Tibial artery (tissue), 4 donors: Measurements from ENCODE around the gene THSD4.
"Not testable (repeated sequence)": the region's sequence is repeated elsewhere in the genome, so short reads cannot be mapped to it uniquely, and the experiment has no call there.

Experiments
- DNase-seq, 2 donors: peaks; one replicate each; pipeline ENCODE4 v3.0.0-alpha.2; 2019
- H3K27ac ChIP-seq, 2 donors: fragments of 200-600 bp; sonication (generic) in 1 of 2; 1 replicate in 1 of 2; 2 replicates in 1 of 2; pipeline ENCODE4 v1.5.1; 2018 to 2019; ENCODE audit warnings: mild to moderate bottlenecking in 1 of 2
- H3K27me3 ChIP-seq, 2 donors: fragments of 200-600 bp; sonication (generic) in 1 of 2; one replicate each; pipeline versions ENCODE4 v1.5.1 to v1.6.0; 2016 to 2019
- H3K36me3 ChIP-seq, 3 donors: fragments of 200-600 bp; sonication (generic) in 2 of 3; one replicate each; pipeline ENCODE4 v1.5.1; 2016 to 2019; ENCODE audit warnings: mild to moderate bottlenecking in 2 of 3
- H3K4me1 ChIP-seq, 4 donors: fragments of 200-600 bp; sonication (generic) in 2 of 4; 1 replicate in 3 of 4; 2 replicates in 1 of 4; pipeline ENCODE4 v1.5.1; 2016 to 2019
- H3K4me3 ChIP-seq, 2 donors: fragments of 200-600 bp; sonication (generic) in 1 of 2; 1 replicate in 1 of 2; 2 replicates in 1 of 2; pipeline ENCODE4 v1.5.1; 2018 to 2019; ENCODE audit warnings: mild to moderate bottlenecking in 2 of 2
- H3K9me3 ChIP-seq, 3 donors: fragments of 200-600 bp; sonication (generic) in 1 of 3; one replicate each; pipeline ENCODE4 v1.5.1; 2016 to 2019
- CTCF ChIP-seq, 2 experiments: fragments of 200-600 bp in 1 of 2; fragments of 450-650 bp in 1 of 2; IDR thresholded peaks; one replicate each; pipeline ENCODE4 v1.5.1; 2017 to 2019; ENCODE audit warnings: antibody characterized with exemption in 2 of 2, mild to moderate bottlenecking in 1 of 2, moderate library complexity in 1 of 2
- intact Hi-C: fragments of 100-400 bp; cut with DNase I; formaldehyde crosslinking; loops from one replicate; pipeline ENCODE4 v1.15.0; 2023; ENCODE audit warnings: low total_unique reads

The THSD4 gene

DNA sequence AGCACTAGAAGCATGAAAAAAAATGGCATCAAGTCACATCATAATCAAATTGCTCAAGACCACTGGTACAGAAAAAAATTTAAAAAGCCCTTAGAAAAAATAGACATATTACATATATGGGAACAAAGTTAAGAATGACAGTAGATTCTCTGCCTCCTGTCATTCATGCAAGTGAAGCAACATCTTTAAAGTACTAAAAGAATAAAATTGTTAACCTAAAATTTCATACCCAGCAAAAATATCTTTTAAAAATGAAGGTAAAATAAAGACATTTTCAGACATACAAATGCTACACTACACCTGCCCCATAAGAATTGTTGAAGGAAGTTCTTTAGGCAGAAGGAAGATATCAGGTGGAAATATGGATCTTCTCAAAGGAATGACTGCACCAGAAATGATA lies 55.9 kb downstream of the THSD4 start:
- H3K27ac ChIP-seq, result no peak overlapping the region
- H3K27me3 ChIP-seq, result no peaks in the 10 kb centered on the region
- intact Hi-C loops, result no loop called here
- no peaks in the 10 kb centered on the region for H3K36me3 ChIP-seq
- no peaks in the 10 kb centered on the region for H3K4me1 ChIP-seq
- H3K4me3 ChIP-seq, result no peak overlapping the region
- no peak for TF ChIP-seq CTCF (IDR thresholded peaks at IDR 0.05)
- H3K9me3 ChIP-seq, result peaks cover 0 to 3% (median 0%) of the 10 kb centered on the region in 3 donors
- DNase-seq, result no peak

GRCh38 chr15:71174360-71174759 lies 59.1 kb downstream of the THSD4 start:
- H3K9me3 ChIP-seq, result not testable (repeated sequence)

DNA sequence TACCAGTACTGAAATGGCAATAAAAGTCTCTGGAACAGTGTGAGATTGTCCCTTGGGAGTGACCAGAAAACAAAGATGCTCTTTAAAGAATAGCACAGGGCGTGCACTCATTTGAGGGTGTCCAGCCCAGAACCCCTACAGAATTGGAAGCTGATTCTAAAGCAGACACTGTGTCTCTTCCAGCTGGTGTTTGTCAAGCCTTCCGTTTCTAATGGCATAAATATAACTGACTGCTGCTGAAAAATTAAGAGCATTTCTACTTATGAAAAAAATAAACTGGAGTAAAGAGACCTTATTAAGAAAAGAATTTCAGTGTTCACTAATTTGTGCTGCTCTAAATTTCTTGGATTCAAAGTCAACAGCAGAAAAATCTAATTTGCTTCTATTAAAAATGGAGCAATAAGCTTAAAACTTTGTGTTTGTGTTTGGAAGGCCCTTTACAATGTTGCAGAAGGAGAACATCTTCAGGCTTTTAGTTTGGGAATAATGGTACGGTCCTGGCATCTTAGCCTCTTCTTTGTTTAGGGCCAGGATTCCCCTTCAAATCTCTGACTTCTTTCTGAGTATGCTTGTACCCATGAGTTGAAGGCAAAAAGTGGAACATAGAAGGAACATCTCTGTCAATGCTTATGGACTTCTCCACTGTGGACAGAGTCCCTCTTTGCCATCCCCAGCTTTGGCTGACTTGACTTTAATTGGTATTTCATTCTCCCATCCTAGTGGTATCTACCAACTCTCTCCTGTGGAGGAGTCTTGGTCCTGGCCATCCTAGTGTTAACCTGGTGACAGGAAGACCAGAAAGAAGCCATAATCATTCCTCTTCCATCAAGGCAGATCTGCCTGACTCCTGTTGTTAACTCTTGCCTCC lies 65.9 kb downstream of the THSD4 start:
- Histone ChIP-seq H3K27ac (no peak overlapping the region), H3K27me3 (no peaks in the 10 kb centered on the region), H3K9me3 (no peaks in the 10 kb centered on the region), H3K4me1 (peaks cover 0 to 8% (median 2%) of the 10 kb centered on the region in 4 donors), H3K4me3 (no peak overlapping the region), H3K36me3 (no peaks in the 10 kb centered on the region)
- intact Hi-C loops, result loop anchor here (5.0 kb wide), 1 partner anchor 259 kb away; no protein-coding TSS in a partner anchor
- no peak for TF ChIP-seq CTCF (IDR thresholded peaks at IDR 0.05)
- no peak for DNase-seq

More at GRCh38 chr15:71174360-71174759, 59.1 kb downstream of the THSD4 start:
- H3K4me1 ChIP-seq, H3K27me3 ChIP-seq, DNase-seq, H3K36me3 ChIP-seq, H3K4me3 ChIP-seq, H3K27ac ChIP-seq, intact Hi-C loops: not testable (repeated sequence)

DNA sequence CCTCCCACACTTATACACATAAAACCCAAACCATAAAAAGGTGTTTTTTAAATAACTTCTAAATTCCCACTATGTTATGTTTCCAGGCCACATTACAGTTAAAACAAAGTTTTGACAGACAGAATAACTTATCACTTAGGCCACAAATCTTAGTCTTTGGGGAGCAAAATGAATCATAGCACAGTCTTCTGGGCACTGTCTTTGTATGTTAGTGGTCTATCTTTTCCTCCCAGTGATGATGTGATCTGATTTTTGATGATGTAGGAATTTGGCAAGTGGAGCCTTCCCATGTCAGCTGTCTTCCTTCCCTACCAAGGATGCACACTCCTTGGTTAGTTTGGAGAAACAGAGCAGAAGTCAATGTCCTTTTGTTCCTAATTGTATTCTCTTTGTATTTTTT lies 67.3 kb downstream of the THSD4 start:
- intact Hi-C loops, result loop anchor here (5.0 kb wide), 1 partner anchor 260 kb away; no protein-coding TSS in a partner anchor
- Histone ChIP-seq H3K9me3 (no peaks in the 10 kb centered on the region), H3K36me3 (no peaks in the 10 kb centered on the region), H3K27ac (no peak overlapping the region), H3K27me3 (no peaks in the 10 kb centered on the region), H3K4me3 (no peak overlapping the region), H3K4me1 (peaks cover 0 to 8% (median 2%) of the 10 kb centered on the region in 4 donors)
- DNase-seq, result no peak
- TF ChIP-seq CTCF (IDR thresholded peaks at IDR 0.05), result no peak

DNA sequence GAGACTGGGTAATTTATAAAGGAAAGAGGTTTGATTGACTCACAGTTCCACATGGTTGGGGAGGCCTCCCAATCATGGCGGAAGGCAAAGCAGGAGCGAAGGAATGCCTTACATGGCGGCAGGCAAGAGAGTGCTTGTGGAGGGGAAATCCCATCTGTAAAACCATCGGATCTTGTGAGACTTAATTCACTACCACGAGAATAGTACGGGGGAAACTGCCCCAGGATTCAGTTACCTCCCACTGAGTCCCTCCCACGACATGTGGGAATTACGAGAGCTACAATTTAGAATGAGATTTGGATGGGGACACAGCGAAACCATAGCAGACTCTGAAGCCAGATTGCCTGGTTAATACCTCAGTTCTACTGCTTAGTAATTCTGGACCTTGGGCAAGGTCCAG lies 67.8 kb downstream of the THSD4 start:
- Histone ChIP-seq H3K27ac (no peak overlapping the region), H3K4me3 (no peak overlapping the region), H3K36me3 (no peaks in the 10 kb centered on the region), H3K27me3 (no peaks in the 10 kb centered on the region), H3K4me1 (peaks cover 0 to 8% (median 2%) of the 10 kb centered on the region in 4 donors), H3K9me3 (no peaks in the 10 kb centered on the region)
- no peak for TF ChIP-seq CTCF (IDR thresholded peaks at IDR 0.05)
- DNase-seq, result no peak
- intact Hi-C loops, result loop anchor here (5.0 kb wide), 1 partner anchor 261 kb away; no protein-coding TSS in a partner anchor

- no peak for TF ChIP-seq CTCF (IDR thresholded peaks at IDR 0.05)
- DNase-seq, result no peak
- Histone ChIP-seq H3K4me3 (no peak overlapping the region), H3K36me3 (peaks cover 0 to 4% (median 0%) of the 10 kb centered on the region in 3 donors), H3K4me1 (peaks cover 0 to 8% (median 2%) of the 10 kb centered on the region in 4 donors), H3K27me3 (no peaks in the 10 kb centered on the region), H3K9me3 (no peaks in the 10 kb centered on the region), H3K27ac (no peak overlapping the region)
- intact Hi-C loops, result no loop called here
These were observed 70.4 kb downstream of the THSD4 start for GRCh38 chr15:71185706-71186105.
